Testis (tissue), 5 donors: ENCODE data around the gene THBD. TPM values are rescaled to one million over a fixed set of nuclear protein-coding genes. Genes with fewer than 3 reads are reported as not detected.

ENCODE experiments used
- DNase-seq: peaks from one replicate; pipeline ENCODE4 v3.0.0-alpha.2; 2019
- H3K27ac ChIP-seq, 2 donors: fragments of 200-600 bp; sonication (generic); one replicate each; pipeline ENCODE4 v1.5.1; 2019
- H3K27me3 ChIP-seq: fragments of 200-600 bp; sonication (generic); one replicate; pipeline ENCODE4 v1.5.1; 2019
- H3K36me3 ChIP-seq: fragments of 200-600 bp; sonication (generic); one replicate; pipeline ENCODE4 v1.5.1; 2017; ENCODE audit warnings: low read depth; ENCODE audit errors: missing control alignments
- H3K4me1 ChIP-seq: fragments of 200-600 bp; sonication (generic); one replicate; pipeline ENCODE4 v1.5.1; 2019
- H3K4me3 ChIP-seq, 2 donors: fragments of 200-600 bp; sonication (generic); one replicate each; pipeline ENCODE4 v1.5.1; 2017 to 2019
- H3K9me3 ChIP-seq: fragments of 200-600 bp; sonication (generic); one replicate; pipeline ENCODE4 v1.5.1; 2017
- CTCF ChIP-seq, 3 experiments: fragments of 450-650 bp in 2 of 3; fragments of 200-600 bp in 1 of 3; sonication (generic) in 1 of 3; IDR thresholded peaks; one replicate each; pipeline ENCODE4 v1.5.1; 2016 to 2019; ENCODE audit warnings: antibody characterized with exemption in 3 of 3, mild to moderate bottlenecking in 2 of 3, moderate library complexity in 1 of 3
- POLR2A ChIP-seq: fragments of 450-650 bp; IDR thresholded peaks from one replicate; pipeline ENCODE4 v1.6.1; 2017; ENCODE audit warnings: antibody characterized with exemption, mild to moderate bottlenecking, moderate library complexity
- WGBS, 2 donors: methylation state at CpG; one replicate each; pipeline ENCODE4 v1.1.5; 2018; 5-methylcytosine and 5-hydroxymethylcytosine counted together
- intact Hi-C: fragments of 100-400 bp; cut with DNase I; formaldehyde crosslinking; loops from one replicate; pipeline ENCODE4 v1.15.1; 2023; ENCODE audit warnings: low total_unique reads
- long read RNA-seq, 2 donors: transcript quantifications; one replicate each; lab custom pipeline, GENCODE V29; 2026
- polyA plus RNA-seq: library from polyadenylated mRNA; stranded (reverse); fragments of 350-450 nt; fragmentation: Illumina TruSeq; extraction: RNeasy Lipid Tissue Mini Kit (QIAGEN cat#74804); gene quantifications from one replicate; pipeline ENCODE4 v1.2.3, GENCODE V29; 2014; ENCODE audit warnings: low read depth, low replicate concordance; ENCODE audit not compliant: insufficient read depth
- total RNA-seq, 2 donors: library from RNA; depleted of rRNA; stranded (reverse); fragments of >200 nt; gene quantifications; one replicate each; pipeline ENCODE4 v1.2.3, GENCODE V29; 2016

THBD gene, protein sequence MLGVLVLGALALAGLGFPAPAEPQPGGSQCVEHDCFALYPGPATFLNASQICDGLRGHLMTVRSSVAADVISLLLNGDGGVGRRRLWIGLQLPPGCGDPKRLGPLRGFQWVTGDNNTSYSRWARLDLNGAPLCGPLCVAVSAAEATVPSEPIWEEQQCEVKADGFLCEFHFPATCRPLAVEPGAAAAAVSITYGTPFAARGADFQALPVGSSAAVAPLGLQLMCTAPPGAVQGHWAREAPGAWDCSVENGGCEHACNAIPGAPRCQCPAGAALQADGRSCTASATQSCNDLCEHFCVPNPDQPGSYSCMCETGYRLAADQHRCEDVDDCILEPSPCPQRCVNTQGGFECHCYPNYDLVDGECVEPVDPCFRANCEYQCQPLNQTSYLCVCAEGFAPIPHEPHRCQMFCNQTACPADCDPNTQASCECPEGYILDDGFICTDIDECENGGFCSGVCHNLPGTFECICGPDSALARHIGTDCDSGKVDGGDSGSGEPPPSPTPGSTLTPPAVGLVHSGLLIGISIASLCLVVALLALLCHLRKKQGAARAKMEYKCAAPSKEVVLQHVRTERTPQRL
- total RNA-seq = 10 to 100 TPM; 22.4 to 65.0 TPM
- polyA plus RNA-seq = 11.0 TPM
- long read RNA-seq, donor 1, full-length matches to known transcripts = 10 of 10 reads
- long read RNA-seq, donor 1, partial matches to known transcripts = 0 of 10 reads
- long read RNA-seq, donor 1, other reads (novel, unspliced or antisense) = 0 of 10 reads
- long read RNA-seq, donor 2, full-length matches to known transcripts = 6 of 6 reads
- long read RNA-seq, donor 2, partial matches to known transcripts = 0 of 6 reads
- long read RNA-seq, donor 2, other reads (novel, unspliced or antisense) = 0 of 6 reads

GRCh38 chr20:23049201-23050075 lies at the start of gene THBD:
TSS of gene THBD (minus strand) at chr20:23049672. CDS start at chr20:23049504, 168 bp downstream.
- no peaks in the 10 kb centered on the region for H3K27me3 ChIP-seq
- WGBS, 2 donors = 0% methylated on average over 16 to 79 of the region's 79 CpGs
- DNase-seq = peak; percentile 81

DNA sequence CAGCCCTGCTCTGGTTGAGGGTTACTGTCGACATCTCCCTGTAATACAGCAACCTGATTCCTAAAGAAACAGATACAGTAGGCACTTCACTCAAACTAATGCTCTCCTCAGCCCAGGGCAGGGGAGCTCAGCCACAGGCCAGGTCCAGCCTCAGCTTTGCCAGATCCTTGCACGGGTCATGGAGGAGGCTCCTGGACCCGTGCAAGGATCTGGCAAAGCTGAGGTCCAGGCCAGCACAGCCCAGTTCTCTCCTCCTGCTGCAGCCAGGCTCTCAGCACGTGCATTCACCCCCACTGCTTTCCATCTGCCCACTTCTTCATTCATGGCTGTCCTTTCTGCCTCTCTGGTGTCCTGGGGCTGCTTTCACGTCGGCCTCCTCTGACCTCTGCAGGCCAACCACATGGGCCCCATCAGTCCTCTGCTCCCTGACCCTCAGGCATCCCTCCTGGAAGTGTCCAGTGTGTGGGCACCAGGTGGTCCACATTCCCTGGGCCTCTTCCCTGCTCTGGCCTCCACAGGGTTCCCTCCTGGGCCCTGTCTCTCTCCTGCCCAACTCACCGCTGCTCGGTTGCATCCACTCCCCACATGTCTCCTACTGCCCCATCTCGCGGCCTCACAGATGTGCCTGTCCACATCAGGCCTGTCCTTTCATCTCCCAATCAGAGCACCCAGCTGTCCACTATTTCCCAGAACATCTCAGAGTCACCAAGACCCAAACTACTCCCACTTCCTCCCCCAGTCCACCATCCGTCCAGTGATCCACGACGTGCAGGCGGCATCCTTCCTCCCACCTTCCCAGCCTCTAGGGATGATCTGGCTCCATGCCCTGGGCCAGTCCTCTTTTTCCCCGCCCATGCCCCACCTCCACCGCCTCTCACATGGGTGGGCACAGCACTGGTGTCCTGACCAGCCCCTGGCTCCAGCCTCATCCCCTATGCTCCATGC lies 48.4 kb upstream of the THBD start:
- no peak for TF ChIP-seq CTCF (IDR thresholded peaks at IDR 0.05)
- no peak for TF ChIP-seq POLR2A
- H3K27ac ChIP-seq = no peak overlapping the region
- no peaks in the 10 kb centered on the region for H3K9me3 ChIP-seq
- WGBS, 2 donors = 74 to 76% methylated on average over 16 of the region's 16 CpGs
- DNase-seq = no peak
- no peaks in the 10 kb centered on the region for H3K27me3 ChIP-seq
- intact Hi-C loops = no loop called here
- peaks cover 15% of the 10 kb centered on the region for H3K4me1 ChIP-seq
- no peak overlapping the region for H3K4me3 ChIP-seq
- no peaks in the 10 kb centered on the region for H3K36me3 ChIP-seq

More at GRCh38 chr20:23049201-23050075, at the start of gene THBD:
- H3K36me3 ChIP-seq = no peaks in the 10 kb centered on the region
- peak within 1 kb of the TSS; percentile 57 to 62 for H3K4me3 ChIP-seq
- intact Hi-C loops = loop anchor here (10.0 kb wide), 2 partner anchors 185 to 285 kb away; no protein-coding TSS in a partner anchor
- peak within 1 kb of the TSS; percentile 76 to 82 for H3K27ac ChIP-seq
- no peaks in the 10 kb centered on the region for H3K9me3 ChIP-seq
- peaks cover 4% of the 10 kb centered on the region for H3K4me1 ChIP-seq
- TF ChIP-seq POLR2A = no peak
- TF ChIP-seq CTCF (IDR thresholded peaks at IDR 0.05) = no peak

DNA sequence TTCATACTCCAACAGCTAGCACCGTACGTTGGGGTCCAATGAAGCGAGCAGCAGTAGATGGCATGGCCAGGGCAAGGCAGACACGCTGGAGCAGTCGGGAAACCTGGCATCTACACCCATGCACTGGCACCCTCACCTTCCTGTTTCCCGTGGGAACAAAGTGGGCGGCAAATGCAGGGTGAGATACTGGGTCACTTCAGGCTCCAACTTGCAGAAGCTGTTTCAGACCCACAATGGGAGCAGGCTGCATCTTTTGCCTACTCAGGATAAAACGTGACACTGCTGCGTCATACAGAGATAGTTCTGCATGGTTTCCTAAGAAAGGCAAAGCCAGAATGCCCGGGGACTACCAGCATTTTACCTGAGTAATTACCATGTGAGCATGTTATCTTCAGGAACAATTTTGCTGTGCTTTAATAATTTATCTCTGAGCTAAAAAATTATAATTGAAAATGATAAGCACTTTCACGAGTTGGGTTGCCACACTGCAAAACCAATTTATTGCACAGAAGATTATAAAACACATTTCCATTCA lies 47.6 kb upstream of the THBD start:
- intact Hi-C loops = no loop called here
- Histone ChIP-seq H3K27me3 (no peaks in the 10 kb centered on the region), H3K4me3 (no peak overlapping the region), H3K9me3 (no peaks in the 10 kb centered on the region), H3K27ac (no peak overlapping the region), H3K36me3 (no peaks in the 10 kb centered on the region), H3K4me1 (peaks cover 15% of the 10 kb centered on the region)
- DNase-seq = no peak
- no peak for TF ChIP-seq CTCF (IDR thresholded peaks at IDR 0.05)
- no peak for TF ChIP-seq POLR2A
- WGBS, 2 donors = 86 to 90% methylated on average over 11 of the region's 11 CpGs
